Astrocyte of the spinal cord (primary cell): ENCODE measurements around the gene COG4.
A peak's percentile ranks its signal among the peaks of the same experiment; 100 is the strongest.

ENCODE experiments used
- DNase-seq: peaks from one replicate; pipeline ENCODE4 v3.0.0; 2011; ENCODE audit warnings: low read depth, low spot score
- H3K4me3 ChIP-seq: 2 replicates; pipeline ENCODE4 v1.5.1; 2011; ENCODE audit warnings: low read depth, mild to moderate bottlenecking, low read length, moderate library complexity
- CTCF ChIP-seq: IDR thresholded peaks from 2 replicates; pipeline ENCODE4 v1.5.1; 2012; ENCODE audit warnings: low read depth, mild to moderate bottlenecking, low read length, inconsistent platforms
- in situ Hi-C: cut with HindIII; loops from 2 replicates; pipeline ENCODE4 v1.10.0; 2017; ENCODE audit warnings: low sequenced_read_pairs

The COG4 gene

DNA sequence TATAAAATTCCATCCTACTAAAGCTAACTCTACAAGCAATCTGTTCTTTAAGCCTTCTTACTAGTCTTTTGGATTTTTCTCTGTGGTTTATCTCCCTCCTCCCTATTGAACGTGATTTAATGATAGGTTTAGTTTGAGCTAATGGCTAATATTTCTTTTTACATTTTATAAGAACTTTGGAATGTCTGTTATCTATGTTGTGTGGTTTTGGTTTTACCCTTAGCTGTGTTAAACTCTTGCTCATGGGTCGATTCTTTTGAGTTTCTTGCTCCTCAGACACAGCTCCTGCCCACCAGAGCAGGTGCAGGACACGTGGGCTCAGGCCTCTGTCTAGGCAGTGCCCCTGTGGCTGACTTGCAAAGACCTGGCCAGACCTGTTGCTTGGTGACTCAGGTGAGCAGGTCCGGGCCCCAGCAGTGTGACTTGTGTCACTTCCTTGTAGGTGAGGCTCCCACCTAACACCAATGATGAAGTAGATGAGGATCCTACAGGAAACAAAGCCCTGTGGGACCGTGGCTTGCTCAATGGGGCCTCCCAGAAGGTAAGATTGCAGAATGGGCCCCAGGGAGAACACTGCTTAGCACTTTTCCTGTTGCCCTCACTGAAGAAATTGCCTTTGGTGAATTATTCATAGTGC, 45.4 kb upstream of the COG4 start:
- in situ Hi-C loops = no loop called here
- no peak overlapping the region for H3K4me3 ChIP-seq
- TF ChIP-seq CTCF = no peak
- peak; percentile 32 for DNase-seq

GRCh38 chr16:70565053-70565452, 41.7 kb upstream of the COG4 start:
- no peak for TF ChIP-seq CTCF
- in situ Hi-C loops = no loop called here
- H3K4me3 ChIP-seq = no peak overlapping the region
- no peak for DNase-seq

DNA sequence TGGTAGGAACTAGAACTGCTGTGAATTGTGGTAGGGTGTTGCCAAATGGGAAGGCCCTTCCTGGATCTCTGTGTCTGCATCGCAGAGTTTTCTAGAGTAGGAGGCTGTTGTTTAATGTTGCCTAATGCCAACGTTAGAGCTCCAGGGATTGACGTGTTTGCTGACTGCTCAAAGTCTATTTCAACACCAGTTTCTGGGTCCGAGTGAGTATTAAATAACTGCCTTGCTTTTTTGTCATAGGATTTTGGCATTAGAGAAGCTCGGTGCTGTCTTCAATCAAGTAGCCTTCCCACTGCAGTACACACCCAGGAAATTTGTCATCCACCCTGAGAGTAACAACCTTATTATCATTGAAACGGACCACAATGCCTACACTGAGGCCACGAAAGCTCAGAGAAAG, 40.3 kb upstream of the COG4 start:
- DNase-seq = no peak
- H3K4me3 ChIP-seq = no peak overlapping the region
- in situ Hi-C loops = no loop called here
- no peak for TF ChIP-seq CTCF

DNA sequence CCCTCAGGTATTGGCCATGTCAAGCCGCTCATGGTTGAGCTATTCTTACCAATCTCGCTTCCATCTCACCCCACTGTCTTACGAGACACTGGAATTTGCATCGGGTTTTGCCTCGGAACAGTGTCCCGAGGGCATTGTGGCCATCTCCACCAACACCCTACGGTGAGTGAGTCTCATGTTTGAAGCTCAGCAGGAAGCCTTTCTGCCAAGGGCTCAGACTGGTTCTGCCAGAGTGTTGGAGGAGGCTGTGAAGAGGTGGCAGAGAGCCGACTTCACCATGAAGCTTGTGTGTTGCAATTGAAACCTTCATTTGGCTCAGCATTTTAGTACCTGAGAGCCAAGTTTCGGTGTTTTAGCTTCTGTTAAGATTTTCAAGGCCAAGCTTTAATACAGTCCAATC, 38.3 kb upstream of the COG4 start:
- no peak for TF ChIP-seq CTCF
- in situ Hi-C loops = no loop called here
- H3K4me3 ChIP-seq = no peak overlapping the region
- no peak for DNase-seq

DNA sequence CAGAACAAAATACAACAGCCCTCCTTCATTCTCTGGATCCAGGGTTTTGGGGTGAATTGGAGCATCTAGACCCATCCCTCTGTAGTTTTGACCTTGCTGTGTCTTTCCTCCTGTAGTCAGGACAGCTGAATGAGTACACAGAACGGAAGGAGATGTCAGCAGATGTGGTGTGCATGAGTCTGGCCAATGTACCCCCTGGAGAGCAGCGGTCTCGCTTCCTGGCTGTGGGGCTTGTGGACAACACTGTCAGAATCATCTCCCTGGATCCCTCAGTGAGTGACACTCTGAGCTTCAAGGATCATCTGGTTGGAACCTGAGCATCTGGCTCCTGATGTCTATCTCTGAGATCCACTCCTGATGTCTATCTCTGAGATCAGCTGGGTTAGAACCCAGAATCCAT, 32.7 kb upstream of the COG4 start:
- no peak overlapping the region for H3K4me3 ChIP-seq
- in situ Hi-C loops = no loop called here
- DNase-seq = peak; percentile 39
- TF ChIP-seq CTCF = no peak

DNA sequence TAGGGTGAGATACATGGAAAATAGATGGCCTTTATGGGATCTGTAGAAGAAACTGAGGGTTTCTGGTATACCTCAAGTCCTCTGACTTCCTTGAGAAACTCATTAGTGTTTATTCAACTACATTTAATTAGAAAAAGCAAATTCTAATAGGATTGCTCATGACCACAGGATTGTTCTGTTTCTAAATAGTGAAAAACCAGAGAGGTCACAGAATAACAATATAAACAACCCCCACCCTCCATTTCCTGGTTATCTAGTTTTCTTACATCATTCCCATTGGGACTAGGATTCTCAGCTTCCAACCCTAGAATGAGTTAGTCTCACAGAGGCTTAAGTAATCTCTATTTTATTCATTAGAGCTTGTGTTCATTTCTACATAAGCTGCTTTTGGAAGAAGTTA, 30.3 kb upstream of the COG4 start:
- TF ChIP-seq CTCF = no peak
- no peak overlapping the region for H3K4me3 ChIP-seq
- in situ Hi-C loops = no loop called here
- peak; percentile 77 for DNase-seq

DNA sequence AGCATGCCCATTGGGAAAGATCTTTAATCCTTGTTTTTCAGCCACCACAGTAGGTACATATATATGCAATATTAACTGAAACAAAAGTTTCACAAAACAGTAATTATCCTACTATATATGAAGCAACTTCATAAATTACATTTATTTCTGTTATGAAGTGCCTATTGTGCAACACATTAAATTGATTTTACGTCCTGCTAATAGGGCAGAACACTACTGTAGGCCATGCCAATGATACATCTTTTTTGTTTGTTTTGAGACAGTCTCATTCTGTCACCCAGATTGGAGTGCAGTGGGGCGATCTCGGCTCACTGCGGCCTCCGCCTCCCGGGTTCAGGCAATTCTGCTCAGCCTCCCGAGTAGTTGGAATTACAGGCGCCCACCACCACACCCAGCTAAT, 29.3 kb upstream of the COG4 start:
- no peak overlapping the region for H3K4me3 ChIP-seq
- no peak for DNase-seq
- TF ChIP-seq CTCF = no peak
- in situ Hi-C loops = no loop called here
